ENCODE measurements around the gene NAT14. TPM values are rescaled to one million over a fixed set of nuclear protein-coding genes. Genes with fewer than 3 reads are reported as not detected.
"Not testable (repeated sequence)": the region's sequence is repeated elsewhere in the genome, so short reads cannot be mapped to it uniquely, and the experiment has no call there.

NAT14 gene
- total RNA-seq, 4 donors from 2014 or later = 1.3 to 4.3 (median 2.9) TPM

- intact Hi-C loops (cut with DNase I) = no loop called here
- Histone ChIP-seq H3K27me3 (peaks cover 9 to 83% (median 35%) of the 10 kb centered on the region in 4 donors), H3K4me1 (peaks cover 15 to 58% (median 19%) of the 10 kb centered on the region in 3 donors), H3K9me3 (no peaks in the 10 kb centered on the region), H3K27ac (no peak overlapping the region), H3K4me3 (no peak overlapping the region), H3K36me3 (no peaks in the 10 kb centered on the region)
- TF ChIP-seq CTCF (IDR thresholded peaks at IDR 0.05) (no peak), POLR2A (IDR thresholded peaks at IDR 0.05) (no peak)
- 39 to 41% methylated on average over 5 to 7 of the region's 16 CpGs for WGBS, 2 donors
- no peak for DNase-seq
These were observed 37.4 kb upstream of the NAT14 start for GRCh38 chr19:55447421-55448174.

GRCh38 chr19:55448175-55448490 is 36.9 kb upstream of the NAT14 start:
- intact Hi-C loops (cut with DNase I); H3K36me3 ChIP-seq; H3K4me3 ChIP-seq; H3K27ac ChIP-seq; DNase-seq; H3K9me3 ChIP-seq: not testable (repeated sequence)
- peaks cover 6 to 83% (median 31%) of the 10 kb centered on the region in 4 donors for H3K27me3 ChIP-seq
- H3K4me1 ChIP-seq = peaks cover 15 to 58% (median 20%) of the 10 kb centered on the region in 3 donors
- WGBS, 2 donors = 79 to 83% methylated on average over 5 of the region's 5 CpGs

- H3K36me3 ChIP-seq = no peaks in the 10 kb centered on the region
- H3K4me1 ChIP-seq = peaks cover 15 to 55% (median 20%) of the 10 kb centered on the region in 3 donors
- intact Hi-C loops (cut with DNase I) = no loop called here
- 73% methylated on average over 3 of the region's 16 CpGs; no CpG with 5 or more reads in 1 of the 2 donors for WGBS, 2 donors
- H3K4me3 ChIP-seq = no peak overlapping the region
- no peak overlapping the region for H3K27ac ChIP-seq
- DNase-seq = no peak
- peaks cover 6 to 72% (median 24%) of the 10 kb centered on the region in 4 donors for H3K27me3 ChIP-seq
- TF ChIP-seq POLR2A (IDR thresholded peaks at IDR 0.05) (no peak), CTCF (IDR thresholded peaks at IDR 0.05) (no peak)
- no peaks in the 10 kb centered on the region for H3K9me3 ChIP-seq
These were observed 35.5 kb upstream of the NAT14 start for GRCh38 chr19:55449469-55449868.

- Histone ChIP-seq H3K36me3 (peaks cover 0 to 17% (median 0%) of the 10 kb centered on the region in 3 donors), H3K4me3 (peak overlapping the region in 2 of 4 donors; percentile 27 to 47), H3K27me3 (peaks cover 6 to 54% (median 20%) of the 10 kb centered on the region in 4 donors), H3K27ac (no peak overlapping the region), H3K4me1 (peaks cover 15 to 42% (median 20%) of the 10 kb centered on the region in 3 donors), H3K9me3 (no peaks in the 10 kb centered on the region)
- TF ChIP-seq CTCF (IDR thresholded peaks at IDR 0.05) = no peak
- TF ChIP-seq POLR2A (IDR thresholded peaks at IDR 0.05) = no peak
- intact Hi-C loops (cut with DNase I) = no loop called here
- 1 to 2% methylated on average over 26 to 29 of the region's 80 CpGs for WGBS, 2 donors
- no peak for DNase-seq
These were observed 33.6 kb upstream of the NAT14 start for GRCh38 chr19:55451163-55451964.

GRCh38 chr19:55451965-55452748 is 32.8 kb upstream of the NAT14 start:
- H3K36me3 ChIP-seq = peaks cover 0 to 20% (median 0%) of the 10 kb centered on the region in 3 donors
- intact Hi-C loops (cut with DNase I) = no loop called here
- no peak overlapping the region for H3K27ac ChIP-seq
- 4 to 22% methylated on average over 8 to 21 of the region's 57 CpGs for WGBS, 2 donors
- no peak for DNase-seq
- TF ChIP-seq POLR2A (IDR thresholded peaks at IDR 0.05) = no peak
- no peaks in the 10 kb centered on the region for H3K9me3 ChIP-seq
- H3K27me3 ChIP-seq = peaks cover 6 to 47% (median 20%) of the 10 kb centered on the region in 4 donors
- H3K4me3 ChIP-seq = peak overlapping the region in 3 of 4 donors; percentile 5 to 47 (median 27)
- peaks cover 15 to 34% (median 20%) of the 10 kb centered on the region in 3 donors for H3K4me1 ChIP-seq

All from esophagus squamous epithelium (tissue), 5 donors.